LHCN-M2 (cell line): ENCODE data around the gene PRKN. TPM values are rescaled to one million over a fixed set of nuclear protein-coding genes. Genes with fewer than 3 reads are reported as not detected.

Experiments
- DNase-seq: peaks from one replicate; pipeline ENCODE4 v3.0.0-alpha.2; 2012; ENCODE audit warnings: low read depth
- total RNA-seq: library from RNA; depleted of rRNA; stranded (reverse); fragments of >200 nt; gene quantifications from 2 replicates; pipeline ENCODE4 v1.2.3, GENCODE V29; 2014

Gene PRKN
- total RNA-seq, 1 experiment from 2014 or later, result 2.4 TPM

DNA sequence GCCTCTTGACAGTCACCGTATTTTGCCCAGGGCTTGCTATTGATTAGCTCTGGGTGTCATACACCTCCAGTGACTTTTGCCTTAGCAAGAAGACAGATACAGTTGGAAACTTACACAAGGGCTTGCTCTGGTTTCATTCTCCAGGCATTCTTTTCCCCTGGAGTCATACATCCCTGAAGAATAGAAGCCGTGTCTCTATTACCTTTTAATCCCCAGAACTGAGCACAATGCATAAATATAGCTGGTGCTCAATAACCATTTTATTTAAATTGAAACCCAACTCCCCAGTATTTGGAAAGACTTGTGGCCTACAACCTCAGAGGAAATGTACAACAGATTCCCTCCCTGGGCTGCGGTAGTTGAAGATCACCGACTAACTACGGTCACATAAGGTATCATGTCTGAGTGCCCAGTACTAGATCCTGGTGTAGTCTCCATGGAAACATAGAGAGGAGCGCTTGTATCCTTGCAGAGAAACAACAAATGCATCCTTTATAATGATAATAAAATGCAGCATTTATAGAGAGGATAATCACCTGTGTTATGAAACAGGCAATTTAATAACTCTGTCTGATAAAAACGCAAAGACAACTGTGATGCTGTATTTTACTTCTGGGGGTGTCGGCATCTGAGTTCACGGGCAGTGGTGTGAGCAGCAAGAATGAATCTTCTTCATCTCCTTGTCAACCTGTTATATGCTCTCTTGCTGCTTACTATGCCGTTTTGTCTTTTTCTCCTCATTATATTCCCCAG, 1052.5 kb downstream of the PRKN start:
- DNase-seq, result no peak

DNA sequence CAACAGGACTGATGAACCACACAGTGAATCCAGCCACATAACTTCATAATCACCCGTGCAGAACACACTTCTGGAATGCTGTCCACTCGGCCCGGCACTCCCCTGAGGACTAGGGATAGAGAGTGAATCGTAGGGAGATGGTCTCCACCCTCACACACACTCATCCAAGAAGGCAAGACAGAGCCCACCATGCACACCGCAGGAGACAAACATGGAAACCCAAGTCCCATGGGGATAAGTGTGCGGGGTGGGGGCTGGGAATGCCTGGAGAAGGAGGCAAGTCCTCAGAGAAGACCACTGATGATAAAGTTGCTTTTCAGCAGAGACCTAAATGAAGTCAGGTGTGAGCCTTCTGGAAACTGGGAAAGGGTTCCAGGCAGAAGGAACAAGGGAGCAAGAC, 1054.5 kb downstream of the PRKN start:
- DNase-seq, result no peak

GRCh38 chr6:161671117-161671516, 1056.4 kb downstream of the PRKN start:
- no peak for DNase-seq

DNA sequence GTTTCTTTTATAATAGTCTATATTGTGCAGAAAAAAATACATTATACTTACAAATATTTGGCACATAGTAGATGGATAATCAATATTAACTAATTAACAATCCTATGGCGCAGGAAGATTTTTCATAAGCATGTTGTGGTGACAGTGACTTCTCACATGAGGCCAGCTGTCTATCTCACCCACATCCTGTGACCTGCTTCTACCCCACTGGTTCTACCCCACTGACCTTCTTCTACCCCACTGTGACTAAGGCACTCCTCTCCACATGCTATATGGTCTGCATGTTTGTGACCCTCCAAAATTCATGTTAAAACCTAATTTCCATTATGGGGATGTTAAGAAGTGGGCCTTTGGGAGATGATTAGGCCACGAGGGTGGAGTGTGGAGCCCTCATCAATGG, 1058.9 kb downstream of the PRKN start:
- no peak for DNase-seq

DNA sequence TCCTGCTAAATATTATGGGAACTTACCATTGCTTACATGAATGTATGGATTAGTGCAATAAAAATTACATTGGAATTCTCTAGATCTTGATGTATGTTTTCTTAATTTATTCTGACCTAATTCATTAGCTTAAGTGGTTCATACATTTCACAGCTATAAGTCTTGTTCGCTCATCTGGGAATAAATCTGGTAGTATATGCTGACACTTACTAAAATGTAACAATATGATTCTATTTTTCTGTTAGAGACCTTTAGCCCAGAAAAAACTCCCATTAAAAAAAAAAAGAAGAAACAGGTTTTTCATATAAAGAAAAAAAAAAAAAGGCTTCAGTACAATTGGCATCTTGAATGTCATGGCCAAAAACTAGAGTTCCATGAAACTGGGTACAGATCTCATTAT, 1059.6 kb downstream of the PRKN start:
- no peak for DNase-seq

DNA sequence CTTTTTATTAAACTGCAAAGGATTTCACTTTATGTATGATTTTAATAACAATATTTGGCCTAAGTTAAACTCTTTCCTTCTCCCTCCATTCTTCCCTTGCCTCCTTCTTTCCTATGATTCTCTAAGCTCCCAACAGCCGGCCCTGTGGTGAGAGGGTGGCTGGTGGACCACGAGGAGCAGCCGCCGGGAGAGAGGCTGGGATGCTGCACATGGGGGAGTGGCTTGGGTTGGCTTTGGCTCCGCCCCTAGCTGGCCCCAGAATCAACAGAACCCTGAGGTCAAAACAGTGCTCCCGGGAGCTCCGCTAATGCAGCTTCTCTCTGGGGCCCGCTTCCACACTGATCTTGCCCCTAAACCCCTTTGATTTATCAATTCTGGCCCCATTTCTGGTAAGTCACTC, 1063.9 kb downstream of the PRKN start:
- no peak for DNase-seq

- peak; percentile 9 for DNase-seq
Measured at GRCh38 chr6:161660666-161661571, 1066.6 kb downstream of the PRKN start.

- DNase-seq, result no peak
Measured at GRCh38 chr6:161658211-161658610, 1069.4 kb downstream of the PRKN start.

DNA sequence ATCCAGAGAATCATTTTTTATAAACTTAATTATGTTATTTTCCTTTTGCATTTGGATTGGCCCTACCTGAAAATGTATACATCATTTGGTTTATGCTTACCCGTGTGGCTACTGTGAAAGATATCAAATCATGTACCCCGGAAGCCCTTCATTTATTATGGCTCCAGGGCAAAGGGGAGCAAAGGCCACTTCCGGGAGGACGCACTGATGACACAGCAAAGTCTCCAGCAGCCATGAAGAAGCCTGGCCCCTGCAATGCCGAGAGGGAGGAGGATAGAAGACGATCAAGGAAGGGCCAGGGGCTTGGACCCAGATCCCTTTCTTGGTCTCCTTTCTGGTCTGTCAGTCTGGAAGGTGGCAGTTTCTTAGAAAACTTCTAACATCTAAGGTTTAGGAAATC, 1073.4 kb downstream of the PRKN start:
- no peak for DNase-seq

DNA sequence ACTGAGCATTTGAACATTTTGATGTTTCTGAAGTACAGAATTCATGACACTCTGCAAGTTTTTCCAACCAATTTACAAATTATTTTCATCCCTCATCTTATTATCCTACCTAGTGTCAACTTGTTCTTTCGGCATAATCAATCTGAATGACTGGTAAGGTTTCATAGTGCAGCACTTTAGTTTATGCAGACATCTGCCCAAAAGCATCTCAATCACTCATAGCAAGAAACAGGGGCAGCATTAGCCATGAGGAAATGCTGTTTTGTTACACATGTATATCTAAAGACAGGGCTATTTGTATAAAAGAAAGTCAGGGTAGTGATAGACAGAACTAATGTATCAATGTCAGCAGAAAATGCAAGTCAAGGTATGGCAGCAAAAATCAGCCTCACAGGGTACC, 1075.6 kb downstream of the PRKN start:
- DNase-seq, result no peak

DNA sequence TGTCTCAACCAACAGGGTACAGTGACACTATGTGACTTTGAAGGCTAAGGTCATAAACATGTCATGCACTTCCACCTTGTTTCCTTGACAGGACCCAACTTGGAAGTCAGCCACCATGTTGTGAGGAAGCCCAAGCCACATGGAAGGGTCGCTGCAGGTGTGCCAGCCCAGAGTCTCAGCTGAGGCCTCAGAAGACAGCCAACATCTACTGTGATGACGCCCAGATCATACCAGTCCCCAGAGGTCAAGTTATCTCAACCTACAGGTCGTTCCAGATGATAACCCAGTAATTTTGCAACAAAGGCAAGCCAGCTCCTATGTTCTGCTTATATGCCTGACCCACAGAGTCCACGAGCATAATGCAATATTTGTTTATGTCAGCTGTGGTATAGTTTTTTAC, 1077.7 kb downstream of the PRKN start:
- DNase-seq, result no peak

DNA sequence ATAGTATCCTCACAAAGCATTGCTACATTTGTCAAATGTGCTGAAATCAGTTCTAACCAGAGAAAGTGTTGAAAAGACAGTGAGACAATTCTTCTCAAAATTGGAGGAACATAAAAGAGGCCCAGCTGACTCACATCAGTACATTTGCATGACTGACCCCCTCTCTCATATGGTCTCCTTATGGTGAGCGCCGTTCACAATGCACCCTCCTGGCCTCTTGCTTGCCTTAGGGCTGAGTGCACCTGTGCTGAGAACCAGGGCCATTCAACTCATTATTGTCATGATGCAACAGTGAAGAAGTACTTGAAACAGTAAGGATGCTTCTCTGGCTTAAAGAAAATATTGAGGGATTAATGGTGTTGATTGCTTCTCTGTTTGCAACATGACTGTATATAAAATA, 1078.5 kb downstream of the PRKN start:
- no peak for DNase-seq

DNA sequence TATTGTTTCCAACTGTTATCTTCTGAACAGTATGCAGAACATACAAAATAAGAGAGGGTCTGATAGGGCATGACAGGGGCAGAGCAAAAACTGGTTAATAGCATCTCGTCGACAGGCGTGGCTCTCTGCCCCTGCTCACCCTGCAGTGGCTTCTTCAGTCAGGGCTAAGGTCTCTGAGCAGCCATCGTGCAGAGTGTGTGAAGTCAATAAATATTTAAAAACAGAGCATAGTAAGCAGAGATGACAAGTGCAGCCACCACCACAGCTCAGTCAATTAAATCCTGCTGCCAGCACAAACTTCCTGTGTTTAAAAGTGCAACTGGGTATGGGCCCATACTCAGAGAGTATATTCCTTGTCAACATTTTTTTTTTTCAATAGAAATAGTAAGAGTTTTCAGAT, 1080.3 kb downstream of the PRKN start:
- no peak for DNase-seq

DNA sequence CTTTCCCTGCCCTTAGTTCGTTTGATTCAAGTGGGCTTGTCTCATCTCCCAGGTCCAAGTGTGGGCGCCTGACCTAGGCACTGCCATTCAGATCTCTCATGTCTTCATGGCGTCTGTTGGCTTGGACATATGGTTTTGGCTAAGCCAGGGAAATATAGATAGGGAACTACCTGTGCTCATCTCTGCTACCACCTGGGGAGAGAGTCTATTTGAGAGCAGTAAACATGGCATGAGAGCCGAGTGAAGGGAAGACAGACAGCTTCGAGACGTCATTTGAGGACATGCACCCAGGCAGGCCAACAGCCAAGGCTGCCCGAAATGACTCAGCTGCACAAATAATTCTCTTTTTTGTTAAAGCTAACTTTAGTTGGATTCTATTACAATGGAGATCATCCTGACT, 1083.0 kb downstream of the PRKN start:
- DNase-seq, result no peak

- DNase-seq, result no peak
Measured at GRCh38 chr6:161641175-161641574, 1086.4 kb downstream of the PRKN start.

DNA sequence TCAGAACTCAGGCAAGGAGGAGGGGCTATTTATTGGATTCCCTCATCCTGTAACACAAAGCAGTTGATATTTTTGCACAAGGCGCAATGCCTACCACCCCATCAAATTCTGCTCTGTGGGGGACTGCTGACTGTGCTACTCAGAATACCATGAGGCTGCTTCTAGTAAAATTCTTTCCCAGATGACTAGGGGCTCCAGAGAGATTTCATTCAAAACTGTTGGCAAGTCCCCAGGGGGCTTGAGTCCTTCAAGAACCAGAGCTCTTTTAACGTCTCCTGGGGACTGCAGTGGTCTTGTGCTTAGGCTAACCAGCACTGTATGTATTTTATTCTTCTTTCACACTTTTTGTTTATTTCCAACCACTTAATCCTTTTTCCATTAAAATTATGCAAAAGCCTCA, 1087.8 kb downstream of the PRKN start:
- DNase-seq, result no peak

DNA sequence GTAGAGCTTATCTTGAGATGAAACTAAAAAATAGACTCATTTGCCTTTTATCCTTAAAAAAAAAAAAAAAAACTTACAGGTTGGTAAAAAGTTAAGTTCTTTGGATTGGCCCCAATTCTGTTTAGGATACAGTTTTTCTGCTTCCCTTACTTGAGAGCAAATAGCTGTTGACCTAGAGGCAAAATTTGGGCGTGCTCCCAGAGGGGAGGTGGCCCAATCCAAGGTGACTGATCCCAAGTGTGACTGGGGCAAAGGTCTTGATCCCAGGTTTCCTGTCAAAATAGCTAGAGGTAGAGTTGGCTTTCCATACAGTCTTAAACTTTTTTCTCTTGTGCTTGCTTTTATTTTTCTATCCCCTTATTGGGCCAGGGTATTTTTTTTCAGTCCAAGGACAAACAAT, 1089.9 kb downstream of the PRKN start:
- no peak for DNase-seq

DNA sequence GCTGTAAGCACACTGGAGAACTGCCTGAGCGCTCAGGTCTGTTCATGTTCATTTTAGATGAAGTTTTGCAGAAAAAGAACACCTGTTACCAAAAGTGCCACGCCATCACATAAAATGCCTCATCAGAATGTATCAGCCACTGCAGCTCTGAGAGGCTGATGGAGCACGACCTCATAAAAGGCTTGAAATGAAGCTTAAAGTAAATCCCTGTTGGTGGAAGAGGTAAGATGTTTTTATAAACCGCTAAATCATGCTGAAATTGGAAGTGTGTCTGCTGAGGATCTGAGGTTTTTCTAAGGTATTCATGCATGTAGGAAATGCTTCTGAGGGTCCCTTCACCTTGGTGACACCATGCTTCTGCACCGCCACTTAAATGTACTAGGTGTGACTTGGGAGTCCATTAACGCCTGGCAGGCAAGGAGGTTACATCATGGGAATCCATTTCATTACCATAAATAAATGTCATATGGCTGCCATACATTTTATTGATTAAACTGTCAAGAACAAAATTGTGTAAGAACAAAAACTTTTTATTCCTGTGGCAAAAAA, 1090.6 kb downstream of the PRKN start:
- DNase-seq, result no peak

- no peak for DNase-seq
Measured at GRCh38 chr6:161635975-161636374, 1091.6 kb downstream of the PRKN start.

DNA sequence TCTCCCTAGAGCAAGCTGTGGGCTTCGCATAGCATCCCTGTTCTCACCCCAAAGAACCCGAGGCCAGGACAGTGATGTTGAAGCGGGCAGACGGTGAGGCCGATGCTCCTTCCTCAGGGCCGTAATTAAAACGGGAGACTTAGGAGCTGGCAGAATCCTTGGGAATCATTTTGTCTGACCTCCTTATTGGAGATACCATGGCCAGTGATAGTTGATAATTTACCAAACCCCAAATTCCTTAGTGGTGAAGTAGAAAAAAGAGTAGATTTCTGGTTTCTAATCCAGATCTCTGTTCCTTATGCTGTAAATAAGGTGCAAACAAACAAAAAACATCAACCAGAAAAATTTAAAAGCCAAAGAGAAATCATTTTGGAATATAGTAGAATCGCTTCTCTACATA, 1092.7 kb downstream of the PRKN start:
- DNase-seq, result no peak

- peak; percentile 59 for DNase-seq
Measured at GRCh38 chr6:161631676-161632194, 1095.8 kb downstream of the PRKN start.

DNA sequence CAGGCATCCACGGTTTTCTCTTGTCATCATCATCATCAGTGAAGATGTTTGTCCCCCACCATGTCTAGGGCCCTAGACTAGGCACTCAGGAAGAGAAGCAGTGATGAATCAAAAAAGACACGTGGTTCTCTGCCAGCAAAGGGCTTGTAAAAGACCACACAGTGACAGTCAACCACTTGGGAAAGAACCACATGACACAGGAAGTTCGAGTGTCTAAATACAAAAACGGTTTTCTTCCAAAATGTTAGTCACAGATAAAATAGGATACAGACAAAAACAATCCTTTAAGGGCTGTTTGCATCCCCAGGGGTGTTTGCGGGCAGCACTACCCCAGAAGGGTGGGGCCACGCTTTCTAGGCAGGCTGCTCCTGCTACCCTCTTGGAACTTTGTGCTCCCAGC, 1096.9 kb downstream of the PRKN start:
- peak; percentile 25 for DNase-seq
